GM12878 (cell line): ENCODE results near the gene CATSPER3. TPM values are rescaled to one million over a fixed set of nuclear protein-coding genes. Genes with fewer than 3 reads are reported as not detected.

Experiments
- ATAC-seq: fragments of 200-7000 bp; cut with Tn5 transposase; 3 replicates; pipeline ENCODE4 v1.9.1; 2020; ENCODE audit warnings: mild to moderate bottlenecking, moderate library complexity
- Bru-seq: library from RNA; stranded (reverse); fragments of 400-500 nt; gene quantifications from one replicate; lab custom pipeline; 2021; lab: Mats Ljungman, UMichigan
- BruChase-seq, 2 experiments: library from RNA; stranded (reverse); fragments of 400-500 nt; gene quantifications; one replicate each; lab custom pipeline; 2021; lab: Mats Ljungman, UMichigan
- BruUV-seq: library from RNA; stranded (reverse); fragments of 400-500 nt; replicated peaks from 2 replicates; lab custom pipeline; 2021; lab: Mats Ljungman, UMichigan
- CTCF ChIA-PET: fragments of 300-600 bp; sonication (Branson Sonifier 250); formaldehyde crosslinking; extraction: SDS; loops from one replicate; lab custom pipeline; 2021; ENCODE audit warnings: inconsistent platforms; lab: Yijun Ruan, JAX
- POLR2A ChIA-PET: fragments of 350-600 bp; formaldehyde crosslinking; extraction: SDS; loops from one replicate; lab custom pipeline; 2021; ENCODE audit warnings: inconsistent platforms; lab: Charles Lee
- RAD21 ChIA-PET: fragments of 300-600 bp; sonication (Branson Sonifier 250); formaldehyde crosslinking; loops from one replicate; lab custom pipeline; 2023; ENCODE audit warnings: antibody characterized with exemption; ENCODE audit not compliant: unreplicated experiment; lab: Charles Lee
- SMC1A ChIA-PET: fragments of 300-600 bp; sonication (Branson Sonifier 250); formaldehyde crosslinking; loops from one replicate; lab custom pipeline; 2023; ENCODE audit not compliant: unreplicated experiment, uncharacterized antibody; lab: Charles Lee
- DNase-seq: peaks from one replicate; pipeline ENCODE4 v3.0.0-alpha.2; 2011; ENCODE audit warnings: low read depth, low spot score
- FAIRE-seq: peaks from 3 replicates; lab custom pipeline; 2011; peaks lifted over from hg19 to GRCh38; lab: Jason Lieb, UNC
- H2AFZ ChIP-seq: 2 replicates; pipeline ENCODE4 v1.6.0; 2011; ENCODE audit warnings: low read depth, low read length, control low read depth; ENCODE audit not compliant: control insufficient read depth
- H3K27ac ChIP-seq: 2 replicates; pipeline ENCODE4 v1.5.1; 2011; ENCODE audit warnings: control low read depth; ENCODE audit not compliant: control insufficient read depth, insufficient read depth
- H3K27me3 ChIP-seq, 2 experiments: replicated peaks in 1 of 2; 2 replicates each; pipeline versions ENCODE4 v1.6.0 to v1.6.1; 2011; ENCODE audit warnings: low read length in 1 of 2; ENCODE audit not compliant: control insufficient read depth in 2 of 2, insufficient read depth in 2 of 2
- H3K36me3 ChIP-seq, 2 experiments: 2 replicates each; pipeline ENCODE4 v1.5.1; 2011; ENCODE audit warnings: low read length in 1 of 2; ENCODE audit not compliant: control insufficient read depth in 2 of 2, insufficient read depth in 2 of 2
- H3K4me1 ChIP-seq: 2 replicates; pipeline ENCODE4 v1.6.1; 2011; ENCODE audit warnings: mild to moderate bottlenecking, low read length, moderate library complexity, mixed read lengths; ENCODE audit not compliant: control insufficient read depth, insufficient read depth
- H3K4me2 ChIP-seq: 2 replicates; pipeline ENCODE4 v1.6.0; 2011; ENCODE audit warnings: control low read depth; ENCODE audit not compliant: control insufficient read depth, insufficient read depth
- H3K4me3 ChIP-seq: fragments of 200-600 bp; sonication (generic); 2 replicates; pipeline ENCODE4 v1.5.1; 2016
- H3K79me2 ChIP-seq: 2 replicates; pipeline ENCODE4 v1.6.0; 2011; ENCODE audit warnings: low read length; ENCODE audit not compliant: control insufficient read depth, insufficient read depth
- H3K9ac ChIP-seq: 2 replicates; pipeline ENCODE4 v1.8.0; 2011; ENCODE audit warnings: low read length, control low read depth, mixed read lengths; ENCODE audit not compliant: control insufficient read depth, insufficient read depth
- H3K9me3 ChIP-seq: replicated peaks from 3 replicates; pipeline ENCODE4 v1.5.1; 2011; ENCODE audit warnings: mild to moderate bottlenecking, low read length; ENCODE audit not compliant: control insufficient read depth, insufficient read depth
- H4K20me1 ChIP-seq: 2 replicates; pipeline ENCODE4 v1.6.0; 2011; ENCODE audit not compliant: control insufficient read depth, insufficient read depth
- BCL11A ChIP-seq: IDR thresholded peaks from 2 replicates; pipeline ENCODE4 v1.6.1; 2011; ENCODE audit warnings: low read depth, low read length
- FOXK2 ChIP-seq: fragments of 450-650 bp; IDR thresholded peaks from 2 replicates; pipeline ENCODE4 v1.6.1; 2017; ENCODE audit warnings: mild to moderate bottlenecking, moderate library complexity
- GABPA ChIP-seq: IDR thresholded peaks from 2 replicates; pipeline ENCODE4 v1.6.1; 2014; ENCODE audit warnings: antibody characterized with exemption, low read depth, mild to moderate bottlenecking, inconsistent platforms
- HDAC2 ChIP-seq: fragments of 200-600 bp; sonication (generic); IDR thresholded peaks from 2 replicates; pipeline ENCODE4 v1.6.1; 2017
- IRF3 ChIP-seq: fragments of 450-650 bp; IDR thresholded peaks from 2 replicates; pipeline ENCODE4 v1.6.1; 2014; ENCODE audit warnings: mild to moderate bottlenecking
- MLLT1 ChIP-seq: fragments of 450-650 bp; IDR thresholded peaks from 2 replicates; pipeline ENCODE4 v1.6.1; 2016; ENCODE audit warnings: mild to moderate bottlenecking
- REST ChIP-seq: IDR thresholded peaks from 2 replicates; pipeline ENCODE4 v1.6.1; 2012; ENCODE audit warnings: mild to moderate bottlenecking, low read depth, low read length
- ZBED1 ChIP-seq: IDR thresholded peaks from 2 replicates; pipeline ENCODE4 v1.6.1; 2016; ENCODE audit warnings: borderline replicate concordance
- WGBS: methylation state at CpG from one replicate; pipeline ENCODE4 v1.1.6; 2016; ENCODE audit warnings: low lambda C conversion rate; ENCODE audit not compliant: insufficient replicate concordance, insufficient coverage; ENCODE audit errors: missing lambda C conversion rate; 5-methylcytosine and 5-hydroxymethylcytosine counted together
- in situ Hi-C: fragments of 300-500 bp; cut with MboI; formaldehyde crosslinking; loops from 9 replicates; pipeline ENCODE4 v1.14.3; 2018; ENCODE audit warnings: mixed read lengths
- intact Hi-C: fragments of 100-400 bp; cut with micrococcal nuclease; formaldehyde crosslinking; loops from one replicate; pipeline ENCODE4 v1.14.2; 2022; ENCODE audit not compliant: unreplicated experiment
- long read RNA-seq, 2 experiments: library from polyadenylated mRNA; unstranded; transcript quantifications; one replicate each; pipeline ENCODE4 v2.0.0, GENCODE V29; 2019 to 2020
- polyA minus RNA-seq, 3 experiments: library from RNA; depleted of rRNA, polyadenylated mRNA; stranded (reverse); fragments of >200 nt; gene quantifications; 2 replicates each; pipeline ENCODE4 v1.2.3, GENCODE V29; 2011
- polyA plus RNA-seq, 11 experiments: library from polyadenylated mRNA; depleted of rRNA in 4 of 11; unstranded in 6 of 11; stranded (reverse) in 5 of 11; fragments of >200 nt; fragmentation: Nextera tagmentation in 4 of 11; fragmentation: Illumina TruSeq in 1 of 11; extraction: Ambion mirVana in 4 of 11; extraction: Trizol in 1 of 11; gene quantifications; 1 replicate in 1 of 11; 2 replicates in 10 of 11; pipeline versions ENCODE4 v1.2.1 to v1.2.3, GENCODE V29; 2011 to 2016; ENCODE audit warnings: inconsistent platforms in 2 of 11, missing spikeins in 2 of 11, low read depth in 1 of 11
- total RNA-seq, 4 experiments: library from RNA; depleted of rRNA in 3 of 4; stranded (reverse); fragments of >200 nt in 3 of 4; fragmentation: Illumina TruSeq in 1 of 4; extraction: Trizol in 1 of 4; gene quantifications; 2 replicates each; pipeline versions ENCODE4 v1.2.1 to v1.2.3, GENCODE V29; 2013 to 2021

Gene CATSPER3
- total RNA-seq (2013; cell fraction: nucleolus; rRNA removed), result not detected in 2 replicates
- total RNA-seq (2014; rRNA removed) (0.27 TPM in 1 of 2 replicates, not detected in the other), total RNA-seq (2014; rRNA removed; fragmentation: Illumina TruSeq; extraction: Trizol) (0.14 TPM in 1 of 2 replicates, not detected in the other), total RNA-seq (2021) (0.18 TPM in 1 of 2 replicates, not detected in the other), polyA plus RNA-seq (2011; rRNA removed) (0.33 and 0.38 TPM in 2 replicates), polyA plus RNA-seq (2014; fragmentation: Illumina TruSeq; extraction: Trizol) (0.06 TPM in 1 of 2 replicates, not detected in the other), polyA plus RNA-seq (2014; fragmentation: Nextera tagmentation; extraction: Ambion mirVana) (under 1 TPM; 0.11 to 0.15 TPM), polyA plus RNA-seq (2014; rRNA removed) (0.18 TPM in 1 of 2 replicates, not detected in the other), polyA plus RNA-seq (2016; fragmentation: Nextera tagmentation; extraction: Ambion mirVana) (under 1 TPM in 1 of 2 experiments, not detected in 1; 0.12 TPM), polyA minus RNA-seq (2011; rRNA and poly(A)+ RNA removed) (0.37 TPM in 1 of 2 replicates, not detected in the other), Bru-seq, nascent RNA (percentile 31 among the genes with signal in this experiment), BruChase-seq, experiment 1, labeled RNA remaining after a 6-hour chase (percentile 44 among the genes with signal in this experiment), BruChase-seq, experiment 2, labeled RNA remaining after a 2-hour chase (percentile 49 among the genes with signal in this experiment)
- 0.26 TPM for polyA plus RNA-seq (2011; ENCODE audit: low read depth)
- 0.15 and 0.48 TPM in 2 replicates for polyA plus RNA-seq (2011; cell fraction: cytosol; rRNA removed)
- polyA plus RNA-seq (2011; cell fraction: nucleus; rRNA removed), result 0.70 and 0.75 TPM in 2 replicates
- polyA plus RNA-seq (2012), result 0.11 TPM in 1 of 2 replicates, not detected in the other
- polyA minus RNA-seq (2011; cell fraction: cytosol; rRNA and poly(A)+ RNA removed), result not detected in 2 replicates
- 0.24 and 0.38 TPM in 2 replicates for polyA minus RNA-seq (2011; cell fraction: nucleus; rRNA and poly(A)+ RNA removed)
- long read RNA-seq, experiment 1, result 0 reads
- long read RNA-seq, experiment 2, partial matches to known transcripts, result 0 of 1 reads
- long read RNA-seq, experiment 2, other reads (novel, unspliced or antisense), result 1 of 1 reads

- H3K36me3 ChIP-seq, result no peaks in the 10 kb centered on the region
- no peak for FAIRE-seq
- TF ChIP-seq HDAC2 (no peak), GABPA (no peak), BCL11A (no peak), IRF3 (no peak), FOXK2 (no peak), REST (no peak), MLLT1 (no peak), ZBED1 (no peak)
- no peaks in the 10 kb centered on the region for H4K20me1 ChIP-seq
- ChIA-PET RAD21 (no interaction called here), POLR2A (no interaction called here), CTCF (no interaction called here), SMC1A (interaction anchor here (0.7 kb wide), 1 partner anchor 62 kb away, joined by 3 read pairs; no protein-coding TSS in a partner anchor)
- no peaks in the 10 kb centered on the region for H3K9me3 ChIP-seq
- intact Hi-C loops, result no loop called here
- no peaks in the 10 kb centered on the region for H3K27me3 ChIP-seq
- in situ Hi-C loops, result no loop called here
- ATAC-seq, result no peak
- no peak within 1 kb of the TSS for H2AFZ ChIP-seq
- no peak within 1 kb of the TSS for H3K4me2 ChIP-seq
- H3K79me2 ChIP-seq, result no peaks in the 10 kb centered on the region
- WGBS, result 78% methylated on average over 3 of the region's 3 CpGs
- no peak within 1 kb of the TSS for H3K27ac ChIP-seq
- no peaks in the 10 kb centered on the region for H3K4me1 ChIP-seq
- H3K9ac ChIP-seq, result no peak within 1 kb of the TSS
- no peak within 1 kb of the TSS for H3K4me3 ChIP-seq
- no peak for DNase-seq
- no TSS peak for BruUV-seq
These were observed at the start of gene CATSPER3 for GRCh38 chr5:134967607-134968006. Gene CATSPER3 (plus strand): TSS chr5:134967907. CDS start chr5:134967992, 85 bp downstream.
